Measurements from ENCODE around the gene KCNT2.

DNA sequence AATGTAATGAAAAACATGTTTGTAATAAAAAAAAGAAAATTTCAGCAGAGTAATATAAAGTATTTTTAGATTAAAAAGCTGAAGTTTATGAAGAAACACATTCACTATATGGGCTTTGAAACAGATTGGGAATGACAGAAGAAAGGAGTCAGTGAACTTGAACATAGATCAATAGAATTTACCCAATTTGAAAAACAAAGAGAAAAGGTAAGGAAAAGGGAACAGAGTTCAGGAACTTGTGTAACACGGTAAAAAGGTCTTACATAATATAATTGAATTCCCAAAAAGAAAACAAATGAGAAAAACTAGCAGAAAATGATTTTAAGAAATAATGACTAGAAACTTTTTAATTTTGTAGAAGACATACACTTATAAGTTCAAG is 206.8 kb downstream of the KCNT2 start:
- TF ChIP-seq CTCF (IDR thresholded peaks at IDR 0.05) (no peak), POLR2A (IDR thresholded peaks at IDR 0.05) (no peak)

Data from thyroid gland (tissue), 4 donors.